SK-MEL-5 (cell line): ENCODE measurements around the gene KLHL3. TPM values are rescaled to one million over a fixed set of nuclear protein-coding genes. Genes with fewer than 3 reads are reported as not detected.

ENCODE experiments used
- DNase-seq: peaks from one replicate; pipeline ENCODE4 v3.0.0-alpha.2; 2016; ENCODE audit warnings: low read depth, low spot score
- in situ Hi-C: cut with HindIII; loops from 2 replicates; pipeline ENCODE4 v1.10.0; 2016; ENCODE audit warnings: low sequenced_read_pairs, high pct_unique_total_duplicates, low pct_unique_long_range_greater_than_20kb
- total RNA-seq: library from RNA; depleted of rRNA; stranded (reverse); fragments of >200 nt; shearing (Covaris generic); gene quantifications from 2 replicates; pipeline ENCODE4 v1.2.3, GENCODE V29; 2014

Gene KLHL3
- total RNA-seq, 1 experiment from 2014 or later: 0.66 TPM

- in situ Hi-C loops: no loop called here
Observed at GRCh38 chr5:137611794-137612435, 124.0 kb downstream of the KLHL3 start.

GRCh38 chr5:137611011-137611580 lies 124.8 kb downstream of the KLHL3 start:
- DNase-seq: no peak
- in situ Hi-C loops: no loop called here

More at GRCh38 chr5:137611794-137612435, 124.0 kb downstream of the KLHL3 start:
- DNase-seq: no peak

GRCh38 chr5:137610598-137610997 lies 125.3 kb downstream of the KLHL3 start:
- DNase-seq: no peak
- in situ Hi-C loops: no loop called here

GRCh38 chr5:137609127-137609526 lies 126.8 kb downstream of the KLHL3 start:
- no peak for DNase-seq
- in situ Hi-C loops: no loop called here

- DNase-seq: no peak
- in situ Hi-C loops: no loop called here
Observed at GRCh38 chr5:137607771-137608170, 128.1 kb downstream of the KLHL3 start.

GRCh38 chr5:137606401-137606800 lies 129.5 kb downstream of the KLHL3 start:
- in situ Hi-C loops: no loop called here
- no peak for DNase-seq

- in situ Hi-C loops: no loop called here
- DNase-seq: no peak
Observed at GRCh38 chr5:137605411-137605810, 130.5 kb downstream of the KLHL3 start.

- in situ Hi-C loops: no loop called here
- DNase-seq: no peak
Observed at GRCh38 chr5:137604348-137605095, 131.4 kb downstream of the KLHL3 start.

GRCh38 chr5:137603891-137604290 lies 132.0 kb downstream of the KLHL3 start:
- in situ Hi-C loops: no loop called here
- no peak for DNase-seq

- in situ Hi-C loops: no loop called here
- no peak for DNase-seq
Observed at GRCh38 chr5:137603356-137603755, 132.5 kb downstream of the KLHL3 start.

- DNase-seq: no peak
- in situ Hi-C loops: no loop called here
Observed at GRCh38 chr5:137602721-137603273, 133.1 kb downstream of the KLHL3 start.

GRCh38 chr5:137600721-137601360 lies 135.0 kb downstream of the KLHL3 start:
- DNase-seq: no peak
- in situ Hi-C loops: no loop called here

- in situ Hi-C loops: no loop called here
Observed at GRCh38 chr5:137599457-137599856, 136.4 kb downstream of the KLHL3 start.

GRCh38 chr5:137598399-137598798 lies 137.5 kb downstream of the KLHL3 start:
- no peak for DNase-seq
- in situ Hi-C loops: no loop called here

More at GRCh38 chr5:137599457-137599856, 136.4 kb downstream of the KLHL3 start:
- no peak for DNase-seq

- no peak for DNase-seq
- in situ Hi-C loops: no loop called here
Observed at GRCh38 chr5:137596941-137597340, 138.9 kb downstream of the KLHL3 start.

GRCh38 chr5:137595396-137596079 lies 140.4 kb downstream of the KLHL3 start:
- no peak for DNase-seq
- in situ Hi-C loops: no loop called here

GRCh38 chr5:137594717-137595116 lies 141.2 kb downstream of the KLHL3 start:
- in situ Hi-C loops: no loop called here
- DNase-seq: no peak

- in situ Hi-C loops: no loop called here
- no peak for DNase-seq
Observed at GRCh38 chr5:137592317-137592716, 143.6 kb downstream of the KLHL3 start.
